H1 (cell line): Measurements from ENCODE around the gene MAGI3. TPM values are rescaled to one million over a fixed set of nuclear protein-coding genes. Genes with fewer than 3 reads are reported as not detected.

ENCODE experiments used
- ASH2L ChIP-seq: fragments of 200-600, 300-600 bp; sonication (generic); IDR thresholded peaks from one replicate; pipeline ENCODE4 v1.7.1; 2017; ENCODE audit warnings: low read length
- CHD2 ChIP-seq: IDR thresholded peaks from 2 replicates; pipeline ENCODE4 v1.6.1; 2012; ENCODE audit warnings: low read length, improper control_type of control experiment
- POLR2AphosphoS5 ChIP-seq: IDR thresholded peaks from 2 replicates; pipeline ENCODE4 v1.6.1; 2011; ENCODE audit warnings: low read depth, low read length
- RBBP5 ChIP-seq: IDR thresholded peaks from 2 replicates; pipeline ENCODE4 v1.7.1; 2012; ENCODE audit warnings: low read depth, mild to moderate bottlenecking, inconsistent platforms, low read length, moderate library complexity, borderline replicate concordance
- SAP30 ChIP-seq: fragments of 300-600 bp; sonication (generic); IDR thresholded peaks from 2 replicates; pipeline ENCODE4 v1.7.1; 2012; ENCODE audit warnings: low read length, moderate library complexity, mild to moderate bottlenecking, inconsistent platforms; ENCODE audit not compliant: insufficient read depth, insufficient replicate concordance
- SIN3A ChIP-seq, 2 experiments: IDR thresholded peaks in 1 of 2; conservative IDR thresholded peaks in 1 of 2; 2 replicates each; pipeline ENCODE4 v1.6.1; 2011 to 2012; ENCODE audit warnings: low read length in 2 of 2, improper control_type of control experiment in 1 of 2, low read depth in 1 of 2, mild to moderate bottlenecking in 1 of 2
- SP1 ChIP-seq: IDR thresholded peaks from 2 replicates; pipeline ENCODE4 v1.6.1; 2011; ENCODE audit warnings: low read depth, low read length
- SP4 ChIP-seq: IDR thresholded peaks from 2 replicates; pipeline ENCODE4 v1.6.1; 2012; ENCODE audit warnings: low read length, inconsistent platforms
- polyA plus RNA-seq, 7 experiments: library from polyadenylated mRNA; depleted of rRNA in 3 of 7; stranded (reverse) in 5 of 7; unstranded in 2 of 7; fragments of >200 nt in 5 of 7; fragments of 200-250 nt in 2 of 7; gene quantifications; 1 replicate in 5 of 7; 2 replicates in 1 of 7; 4 replicates in 1 of 7; pipeline versions ENCODE4 v1.2.1 to v1.2.3, GENCODE V29; 2011 to 2013; ENCODE audit warnings: missing spikeins in 2 of 7, mixed read lengths in 2 of 7
- total RNA-seq: library from RNA; stranded (reverse); fragmentation: NEBNext Ultra II Directional; extraction: Animal tissue kit (Norgen Biotek cat#: 25700); gene quantifications from 2 replicates; pipeline ENCODE4 v1.2.1, GENCODE V29; 2021
- TF ChIP-seq, protein P1 (sequence below): IDR thresholded peaks from 2 replicates; pipeline ENCODE4 v1.6.1; 2011; ENCODE audit warnings: low read length, improper control_type of control experiment

The MAGI3 gene
- total and polyA plus RNA-seq, 2 of the 8 experiments (the other 6 are each of a cell fraction or from before 2014, with no cell fraction given): 2.3 to 7.8 TPM

DNA sequence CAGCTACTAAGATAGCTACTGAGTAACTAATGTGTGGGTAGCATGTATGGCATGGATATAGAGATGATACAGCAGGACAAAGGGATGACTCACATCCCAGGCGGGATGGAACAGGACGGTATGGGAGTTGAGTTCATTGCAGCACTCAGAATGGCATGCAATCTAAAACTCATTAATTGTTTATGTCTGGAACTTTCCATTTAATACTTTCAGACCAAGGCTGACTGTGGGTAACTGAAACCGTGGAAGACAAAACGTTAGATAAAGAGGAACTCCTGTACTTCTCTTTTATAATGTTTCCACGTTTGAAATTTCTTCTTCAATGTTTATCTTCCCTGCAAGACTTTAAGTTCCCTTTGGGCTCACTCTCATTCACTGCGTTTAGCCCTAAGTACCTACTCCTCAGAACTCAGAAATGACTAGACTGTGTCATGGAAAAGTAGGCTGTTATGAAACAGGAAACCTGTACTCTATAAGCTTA is 151.9 kb downstream of the MAGI3 start (continued):
- TF ChIP-seq SP1: no peak
- TF ChIP-seq CHD2: no peak
- no peak for TF ChIP-seq SAP30
- TF ChIP-seq ASH2L: no peak
- TF ChIP-seq, protein P1, sequence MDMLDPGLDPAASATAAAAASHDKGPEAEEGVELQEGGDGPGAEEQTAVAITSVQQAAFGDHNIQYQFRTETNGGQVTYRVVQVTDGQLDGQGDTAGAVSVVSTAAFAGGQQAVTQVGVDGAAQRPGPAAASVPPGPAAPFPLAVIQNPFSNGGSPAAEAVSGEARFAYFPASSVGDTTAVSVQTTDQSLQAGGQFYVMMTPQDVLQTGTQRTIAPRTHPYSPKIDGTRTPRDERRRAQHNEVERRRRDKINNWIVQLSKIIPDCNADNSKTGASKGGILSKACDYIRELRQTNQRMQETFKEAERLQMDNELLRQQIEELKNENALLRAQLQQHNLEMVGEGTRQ: no peak
- TF ChIP-seq SP4: no peak
- TF ChIP-seq SIN3A (conservative IDR thresholded peaks at IDR 0.05 in 1 of 2, IDR thresholded peaks at IDR 0.05 in 1 of 2; ENCODE audit: low read depth in 1 of 2, low read length in 2 of 2): no peak
- no peak for TF ChIP-seq RBBP5
- no peak for TF ChIP-seq POLR2AphosphoS5
